HAP-1 (cell line): ENCODE data around the gene MLN.
"Not testable (repeated sequence)": the region's sequence is repeated elsewhere in the genome, so short reads cannot be mapped to it uniquely, and the experiment has no call there.

Experiments
- DNase-seq, 2 experiments: peaks; one replicate each; pipeline ENCODE4 v3.0.0-alpha.2; 2016 to 2020; ENCODE audit warnings: low spot score in 2 of 2
- H3K27me3 ChIP-seq: fragments of 250-450 bp; sonication (Bioruptor Pico); 2 replicates; pipeline ENCODE4 v1.5.1; 2020; ENCODE audit warnings: low read depth, mild to moderate bottlenecking, moderate library complexity
- H3K36me3 ChIP-seq: fragments of 250-450 bp; sonication (Bioruptor Pico); replicated peaks from 2 replicates; pipeline ENCODE4 v1.5.1; 2020; ENCODE audit warnings: mild to moderate bottlenecking
- H3K4me1 ChIP-seq: fragments of 250-450 bp; sonication (Bioruptor Pico); 2 replicates; pipeline ENCODE4 v1.5.1; 2020; ENCODE audit warnings: mild to moderate bottlenecking
- H3K4me3 ChIP-seq: fragments of 250-450 bp; sonication (Bioruptor Pico); 2 replicates; pipeline ENCODE4 v1.5.1; 2020; ENCODE audit warnings: mild to moderate bottlenecking, moderate library complexity
- H3K9me3 ChIP-seq: fragments of 250-450 bp; sonication (Bioruptor Pico); 2 replicates; pipeline ENCODE4 v1.5.1; 2020; ENCODE audit warnings: mild to moderate bottlenecking, moderate library complexity
- in situ Hi-C: fragments of 300-500 bp; cut with MboI; formaldehyde crosslinking; loops from 3 replicates; pipeline ENCODE4 v1.14.3; 2020; ENCODE audit warnings: low sequenced_read_pairs, inconsistent platforms, mixed read lengths

Gene MLN

DNA sequence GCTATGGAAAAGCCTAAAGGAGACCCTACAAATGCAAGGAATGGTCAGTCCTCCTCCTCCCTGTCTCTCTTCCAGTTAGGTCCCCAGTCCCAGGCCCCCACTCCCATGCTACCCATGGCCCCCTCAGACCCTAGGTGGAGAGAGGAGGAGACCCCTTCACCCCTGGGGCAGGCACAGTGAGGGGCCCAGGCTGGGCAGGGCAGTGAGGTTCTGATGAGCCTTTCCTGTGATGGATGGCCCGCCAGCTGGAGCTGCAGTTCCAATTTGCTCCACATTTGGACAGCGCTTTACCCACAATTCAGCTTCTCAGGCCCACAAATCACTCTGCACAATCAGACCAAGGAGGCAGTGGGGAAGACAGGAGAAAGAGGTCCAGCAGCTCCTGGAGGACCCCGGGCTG lies 37.3 kb upstream of the MLN start:
- peaks cover 6% of the 10 kb centered on the region; the same call in 1 of the 2 replicates for H3K4me1 ChIP-seq
- no peak overlapping the region for H3K4me3 ChIP-seq
- no peaks in the 10 kb centered on the region for H3K36me3 ChIP-seq
- H3K9me3 ChIP-seq, result no peaks in the 10 kb centered on the region
- in situ Hi-C loops, result no loop called here
- no peak for DNase-seq
- H3K27me3 ChIP-seq, result no peaks in the 10 kb centered on the region

DNA sequence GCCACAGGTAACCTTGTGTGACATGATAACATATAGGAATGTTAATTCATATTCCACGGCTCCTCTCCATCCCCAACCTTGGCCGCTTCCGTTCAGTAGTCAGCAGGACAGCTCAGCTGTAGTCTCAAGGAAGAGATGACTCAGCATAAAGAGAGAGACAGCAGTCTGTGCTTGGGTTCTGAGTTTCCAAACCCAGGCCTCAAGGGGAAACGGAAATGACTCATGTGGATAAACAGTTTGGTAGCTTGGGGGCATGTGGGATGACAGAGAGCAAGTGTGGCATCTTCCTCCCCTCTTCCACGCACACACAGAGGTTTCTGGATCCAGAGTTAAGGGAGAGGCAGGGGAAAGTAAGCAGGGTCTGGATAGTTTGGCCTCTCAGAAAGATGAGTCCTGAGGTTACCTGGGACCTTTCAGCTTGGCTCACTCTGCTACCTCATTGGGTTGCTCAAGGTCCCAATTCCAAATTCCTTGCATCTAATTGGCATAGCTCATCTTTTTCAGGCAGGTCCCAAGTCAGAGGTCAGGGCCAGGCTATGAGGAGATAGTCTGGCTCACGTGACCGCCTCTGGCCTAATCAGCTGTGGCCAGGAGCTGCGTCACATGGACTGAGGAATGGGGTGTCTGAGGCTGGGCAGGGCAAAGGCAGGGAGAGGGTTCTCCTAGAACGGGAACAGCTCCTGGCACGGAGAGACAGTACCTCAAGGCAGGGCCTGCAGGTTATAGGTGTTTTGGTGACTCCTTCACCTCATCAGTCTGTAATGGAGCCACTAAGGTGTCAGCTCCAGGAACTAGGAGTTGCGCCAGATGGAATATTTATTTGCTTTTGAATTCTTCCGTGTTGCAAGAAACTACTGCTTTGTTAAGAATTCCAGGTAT lies 36.5 kb upstream of the MLN start:
- no peak for DNase-seq
- in situ Hi-C loops, result no loop called here
- Histone ChIP-seq H3K27me3 (no peaks in the 10 kb centered on the region), H3K4me1 (peaks cover 6% of the 10 kb centered on the region; the same call in 1 of the 2 replicates), H3K4me3 (no peak overlapping the region), H3K36me3 (no peaks in the 10 kb centered on the region), H3K9me3 (no peaks in the 10 kb centered on the region)

DNA sequence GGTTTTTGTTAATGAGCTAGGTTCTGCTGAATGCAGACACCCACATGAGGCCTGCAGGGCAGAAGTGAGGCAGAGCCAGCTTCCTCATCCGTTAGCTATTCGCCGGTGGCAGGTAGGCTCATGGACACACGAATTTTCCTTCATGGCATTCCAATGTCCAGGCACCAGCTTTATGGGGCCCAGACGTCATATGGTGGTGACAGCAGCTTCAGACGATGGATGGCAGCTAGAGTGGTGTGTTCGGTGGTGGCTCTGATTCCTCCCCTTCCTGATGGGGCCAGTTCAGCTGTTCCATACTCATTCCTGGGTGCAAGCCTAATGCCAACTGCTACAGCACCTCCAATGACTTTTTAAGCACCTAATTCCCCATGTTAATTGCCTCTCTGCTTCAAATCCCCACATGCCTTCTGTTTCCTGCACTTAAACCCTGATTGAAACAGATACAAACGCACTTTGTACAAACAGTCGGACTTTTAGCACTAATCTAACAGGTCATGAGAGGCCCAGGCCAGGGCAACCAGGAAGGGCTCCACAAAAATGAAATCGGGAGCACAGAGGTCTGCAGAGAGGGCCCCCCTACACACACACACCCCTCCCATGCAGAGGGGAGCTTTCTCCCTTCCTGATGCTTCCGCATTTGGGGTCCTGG lies 35.7 kb upstream of the MLN start:
- H3K4me1 ChIP-seq, result peaks cover 6% of the 10 kb centered on the region; the same call in 1 of the 2 replicates
- H3K4me3 ChIP-seq, result no peak overlapping the region
- no peaks in the 10 kb centered on the region for H3K36me3 ChIP-seq
- in situ Hi-C loops, result no loop called here
- DNase-seq, result no peak
- no peaks in the 10 kb centered on the region for H3K9me3 ChIP-seq
- H3K27me3 ChIP-seq, result no peaks in the 10 kb centered on the region

DNA sequence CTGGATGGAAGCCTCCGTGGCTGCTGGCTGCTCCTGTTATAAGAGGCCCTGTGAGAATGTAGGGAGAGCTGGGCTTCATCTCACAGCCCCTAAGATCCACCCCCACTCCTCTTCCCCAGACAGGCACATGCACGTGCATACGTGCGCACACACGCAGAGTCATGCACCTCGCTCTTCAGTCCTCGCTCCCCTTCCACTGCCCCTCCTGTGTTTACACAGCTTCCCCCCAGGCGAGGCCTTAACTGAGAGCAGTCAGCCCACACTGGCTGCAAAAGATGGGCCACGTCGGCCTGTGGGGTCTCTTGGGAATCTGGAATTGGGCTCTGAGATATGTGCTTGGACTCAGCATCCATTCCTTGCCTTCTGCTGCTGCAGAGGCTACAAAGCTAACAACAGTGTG lies 35.2 kb upstream of the MLN start:
- Histone ChIP-seq H3K4me1 (peaks cover 6% of the 10 kb centered on the region; the same call in 1 of the 2 replicates), H3K4me3 (no peak overlapping the region), H3K9me3 (no peaks in the 10 kb centered on the region), H3K36me3 (no peaks in the 10 kb centered on the region), H3K27me3 (no peaks in the 10 kb centered on the region)
- in situ Hi-C loops, result no loop called here
- no peak for DNase-seq

DNA sequence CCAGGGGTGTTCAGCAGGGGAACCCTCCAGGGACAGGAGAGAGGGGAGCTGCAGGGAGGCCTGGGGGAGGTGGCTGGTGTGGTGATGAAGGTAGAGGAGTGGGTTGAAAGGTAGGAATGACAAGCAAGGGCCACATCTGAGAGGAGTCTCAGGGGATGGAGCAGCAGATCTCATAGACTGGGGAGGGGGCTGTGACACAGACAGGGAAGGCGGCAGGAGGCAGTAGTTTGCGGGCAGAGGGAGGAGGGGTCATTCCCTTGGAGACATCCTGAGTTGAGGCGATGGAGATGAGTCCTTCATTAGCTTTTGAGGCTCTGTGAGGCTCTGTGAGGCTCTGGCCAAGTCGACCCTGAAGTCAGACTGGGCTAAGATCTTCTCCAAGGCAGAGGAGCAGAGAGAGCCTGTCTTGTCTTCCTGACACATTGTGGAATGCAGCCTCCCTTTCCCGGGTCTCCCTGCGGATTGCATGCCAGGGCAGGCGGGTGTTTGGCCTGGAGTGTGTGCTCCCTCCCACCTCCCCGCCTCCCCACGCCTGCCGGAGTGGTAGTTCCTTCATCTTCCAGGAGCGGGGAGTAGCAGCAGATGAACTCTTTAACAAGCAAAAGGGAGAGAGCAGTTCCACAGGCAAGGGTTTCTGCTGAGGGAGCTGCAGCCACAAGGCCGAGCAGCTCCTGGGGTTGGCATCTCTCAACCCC lies 34.3 kb upstream of the MLN start:
- no peaks in the 10 kb centered on the region for H3K9me3 ChIP-seq
- no peaks in the 10 kb centered on the region for H3K36me3 ChIP-seq
- DNase-seq, result no peak
- no peaks in the 10 kb centered on the region for H3K27me3 ChIP-seq
- peaks cover 6% of the 10 kb centered on the region; the same call in 1 of the 2 replicates for H3K4me1 ChIP-seq
- H3K4me3 ChIP-seq, result no peak overlapping the region
- in situ Hi-C loops, result no loop called here

DNA sequence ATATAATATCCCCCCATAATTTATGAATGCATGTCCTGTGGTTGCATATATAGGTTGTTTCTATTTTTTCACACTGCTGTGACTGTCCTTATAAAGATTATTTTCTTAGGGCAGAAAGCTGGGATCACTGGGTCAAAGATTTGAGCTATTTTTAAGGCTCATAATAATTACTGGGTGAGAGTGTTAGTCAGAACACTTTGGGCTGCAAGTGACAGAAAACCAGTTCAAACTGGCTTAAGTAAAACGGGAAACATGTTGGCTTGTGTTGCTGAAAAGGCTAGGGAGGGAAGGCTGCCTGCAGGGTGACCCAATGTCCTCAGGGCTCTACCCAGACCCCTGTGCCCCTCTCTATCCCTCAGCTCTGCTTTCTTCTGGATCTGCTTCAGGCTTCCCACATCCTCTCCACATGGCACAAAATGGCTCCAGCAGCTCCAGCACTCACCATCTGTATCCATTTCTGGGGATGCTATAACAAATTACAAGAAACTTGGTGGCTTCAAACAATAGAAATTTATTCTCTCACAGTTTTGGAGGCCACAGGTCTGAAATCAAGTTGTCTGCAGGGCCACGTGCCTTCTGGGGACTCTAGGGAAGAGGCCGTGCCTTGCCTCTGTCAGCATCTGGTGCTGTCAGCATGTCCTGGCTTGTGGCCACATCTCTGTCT lies 33.1 kb upstream of the MLN start:
- H3K27me3 ChIP-seq, result no peaks in the 10 kb centered on the region
- peaks cover 6% of the 10 kb centered on the region; the same call in 1 of the 2 replicates for H3K4me1 ChIP-seq
- no peaks in the 10 kb centered on the region for H3K36me3 ChIP-seq
- no peaks in the 10 kb centered on the region for H3K9me3 ChIP-seq
- in situ Hi-C loops, result no loop called here
- DNase-seq, result no peak
- no peak overlapping the region for H3K4me3 ChIP-seq

DNA sequence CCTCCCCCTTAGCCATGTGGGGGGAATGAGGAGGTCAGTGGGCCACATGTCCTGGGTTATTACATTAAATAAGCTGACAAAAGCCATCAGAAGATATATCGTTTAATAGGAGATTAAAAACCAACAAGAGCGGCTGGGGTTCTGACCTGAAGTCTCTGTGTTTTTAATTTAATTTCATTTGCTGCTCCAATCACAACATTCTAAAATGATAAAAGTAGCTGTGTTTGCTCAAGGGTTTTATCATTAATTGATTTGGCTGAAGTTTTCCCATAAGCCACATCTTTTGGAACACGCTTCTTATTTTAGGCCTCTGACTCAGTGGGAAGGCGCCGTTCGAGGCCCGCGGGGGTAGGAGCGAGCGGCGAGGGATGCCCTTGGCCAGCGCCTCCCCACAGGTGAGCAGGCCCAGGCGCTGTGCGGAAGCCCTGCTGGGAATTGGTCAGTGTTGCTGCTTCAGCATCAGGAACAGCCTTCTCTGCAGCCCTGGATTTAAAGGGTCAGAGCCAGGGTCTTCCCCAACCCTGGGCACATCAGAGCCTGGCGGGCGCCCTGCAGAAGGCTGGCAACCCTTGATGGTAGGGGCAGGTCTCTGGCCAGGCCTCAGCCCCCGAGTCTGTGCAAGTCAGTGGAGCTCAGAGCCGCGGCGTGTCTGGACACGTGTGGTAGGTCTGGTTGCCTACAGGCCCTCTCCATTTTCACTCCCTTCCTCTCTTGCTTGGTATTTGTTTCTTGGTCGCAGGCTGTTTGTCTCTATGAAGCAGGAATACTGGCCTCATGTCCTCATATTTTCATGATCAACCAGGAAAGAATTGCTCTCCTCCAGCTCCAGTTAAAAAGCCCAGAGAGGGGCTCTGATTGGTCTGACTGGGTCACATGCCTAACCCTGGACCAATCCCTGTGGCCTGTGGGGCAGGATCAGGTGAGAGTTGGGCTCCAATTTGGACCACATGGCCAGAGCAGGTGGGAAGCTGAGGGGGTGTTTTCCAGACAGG lies 30.9 kb upstream of the MLN start:
- H3K9me3 ChIP-seq, result no peaks in the 10 kb centered on the region
- no peak overlapping the region for H3K4me3 ChIP-seq
- H3K27me3 ChIP-seq, result no peaks in the 10 kb centered on the region
- H3K36me3 ChIP-seq, result no peaks in the 10 kb centered on the region
- no peak for DNase-seq
- in situ Hi-C loops, result no loop called here
- H3K4me1 ChIP-seq, result no peaks in the 10 kb centered on the region; the same call in 1 of the 2 replicates

DNA sequence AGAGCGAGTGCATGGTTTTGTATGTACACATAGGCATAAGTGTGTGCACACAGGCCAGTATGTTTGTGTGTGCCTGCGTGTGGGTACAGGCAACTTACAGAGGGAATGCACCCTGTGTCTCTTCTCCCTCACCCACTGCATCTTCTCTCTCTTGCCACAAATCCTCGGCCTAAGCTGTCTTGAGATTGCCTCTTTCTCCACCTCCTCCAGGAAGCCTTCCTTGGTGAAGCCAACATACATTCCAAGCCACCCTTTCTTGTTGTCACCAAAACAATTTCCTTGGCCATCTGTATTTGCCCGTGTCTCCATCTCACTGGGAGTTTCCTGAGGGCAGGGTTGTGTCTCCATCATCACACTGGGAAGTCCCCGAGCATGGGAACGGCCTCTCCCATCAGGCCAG lies 29.8 kb upstream of the MLN start:
- no peak overlapping the region for H3K4me3 ChIP-seq
- H3K9me3 ChIP-seq, result no peaks in the 10 kb centered on the region
- no peaks in the 10 kb centered on the region for H3K4me1 ChIP-seq
- H3K36me3 ChIP-seq, result no peaks in the 10 kb centered on the region
- in situ Hi-C loops, result no loop called here
- no peak for DNase-seq
- no peaks in the 10 kb centered on the region for H3K27me3 ChIP-seq

DNA sequence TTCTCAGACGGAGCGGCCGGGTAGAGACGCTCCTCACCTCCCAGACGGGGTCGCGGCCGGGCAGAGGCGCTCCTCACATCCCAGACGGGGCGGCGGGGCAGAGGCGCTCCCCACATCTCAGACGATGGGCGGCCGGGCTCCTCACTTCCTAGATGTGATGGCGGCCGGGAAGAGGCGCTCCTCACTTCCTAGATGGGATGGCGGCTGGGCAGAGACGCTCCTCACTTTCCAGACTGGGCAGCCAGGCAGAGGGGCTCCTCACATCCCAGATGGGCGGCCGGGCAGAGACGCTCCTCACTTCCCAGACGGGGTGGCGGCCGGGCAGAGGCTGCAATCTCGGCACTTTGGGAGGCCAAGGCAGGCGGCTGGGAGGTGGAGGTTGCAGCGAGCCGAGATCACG lies 29.0 kb upstream of the MLN start:
- in situ Hi-C loops, H3K4me1 ChIP-seq, H3K27me3 ChIP-seq, H3K9me3 ChIP-seq, DNase-seq, H3K36me3 ChIP-seq, H3K4me3 ChIP-seq: not testable (repeated sequence)

DNA sequence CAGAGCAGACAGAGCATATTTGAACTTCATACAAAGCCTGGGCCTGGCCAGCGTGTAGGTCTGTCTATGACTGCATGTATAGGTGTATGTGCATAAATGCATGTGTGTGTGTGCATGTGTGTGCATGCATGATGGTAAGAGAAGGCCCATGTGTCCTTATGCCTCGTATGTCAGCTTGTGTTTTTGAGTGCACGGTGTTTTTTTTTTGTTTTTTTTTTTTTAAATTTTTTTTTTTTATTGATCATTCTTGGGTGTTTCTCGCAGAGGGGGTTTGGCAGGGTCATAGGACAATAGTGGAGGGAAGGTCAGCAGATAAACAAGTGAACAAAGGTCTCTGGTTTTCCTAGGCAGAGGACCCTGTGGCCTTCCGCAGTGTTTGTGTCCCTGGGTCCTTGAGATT lies 27.9 kb upstream of the MLN start:
- H3K9me3 ChIP-seq, in situ Hi-C loops, H3K36me3 ChIP-seq, H3K4me3 ChIP-seq, H3K27me3 ChIP-seq, H3K4me1 ChIP-seq, DNase-seq: not testable (repeated sequence)

DNA sequence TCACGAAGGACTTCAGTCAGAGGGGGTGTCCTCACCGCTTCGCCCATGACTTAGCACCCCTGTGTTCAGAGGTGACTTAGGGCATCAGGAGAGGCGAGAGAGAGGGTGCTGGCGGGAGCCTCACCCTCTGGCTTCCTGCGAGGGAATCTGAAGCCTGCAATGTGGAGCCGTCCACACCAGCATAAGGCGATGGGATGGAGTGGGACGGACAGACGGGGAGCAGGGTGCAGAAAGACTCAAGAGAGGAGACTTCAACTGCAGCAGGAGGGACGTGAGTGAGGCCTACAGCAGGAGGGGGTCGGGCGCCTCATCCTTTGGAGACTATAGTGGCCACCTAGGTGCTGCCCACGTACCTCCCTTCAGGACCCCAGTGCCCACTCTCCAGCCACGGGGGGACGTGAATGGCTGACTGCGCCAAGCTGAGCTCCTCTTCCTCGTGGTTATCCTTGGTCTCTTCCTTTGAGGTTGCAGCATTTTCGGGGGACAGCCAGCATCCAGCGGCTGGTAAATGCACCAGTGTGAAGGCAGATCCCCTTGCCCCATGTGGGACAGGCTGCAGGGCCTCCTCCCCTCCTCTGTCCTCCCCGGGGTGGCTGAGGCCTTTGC lies 26.9 kb upstream of the MLN start:
- Histone ChIP-seq H3K27me3 (no peaks in the 10 kb centered on the region), H3K9me3 (no peaks in the 10 kb centered on the region), H3K4me1 (no peaks in the 10 kb centered on the region), H3K4me3 (no peak overlapping the region), H3K36me3 (no peaks in the 10 kb centered on the region)
- in situ Hi-C loops, result no loop called here
- no peak for DNase-seq
